Loucy (cell line): Measurements from ENCODE around the gene ATP5MC3.

Experiments
- H2AFZ ChIP-seq: fragments of 200-600 bp; sonication (generic); 2 replicates; pipeline ENCODE4 v1.6.0; 2016; ENCODE audit warnings: antibody characterized with exemption, mild to moderate bottlenecking, low read length, moderate library complexity
- H3F3A ChIP-seq: fragments of 200-600 bp; 2 replicates; pipeline ENCODE4 v1.6.0; 2016; ENCODE audit warnings: antibody characterized with exemption, low read depth, mild to moderate bottlenecking
- H3K27me3 ChIP-seq: fragments of 200-600 bp; sonication (generic); 2 replicates; pipeline ENCODE4 v1.6.1; 2014; ENCODE audit warnings: low read length, mild to moderate bottlenecking; ENCODE audit not compliant: insufficient read depth, poor library complexity, severe bottlenecking
- H3K36me3 ChIP-seq: fragments of 200-600 bp; sonication (generic); 2 replicates; pipeline ENCODE4 v1.6.1; 2016; ENCODE audit warnings: low read length; ENCODE audit not compliant: insufficient read depth
- H3K4me1 ChIP-seq: fragments of 200-600 bp; sonication (generic); 2 replicates; pipeline ENCODE4 v1.5.1; 2014; ENCODE audit warnings: low read length, mild to moderate bottlenecking; ENCODE audit not compliant: insufficient read depth, poor library complexity, severe bottlenecking
- H3K4me2 ChIP-seq: fragments of 200-600 bp; sonication (generic); 2 replicates; pipeline ENCODE4 v1.6.0; 2014; ENCODE audit warnings: antibody characterized with exemption, low read length, low read depth, mild to moderate bottlenecking; ENCODE audit not compliant: poor library complexity, severe bottlenecking
- H3K4me3 ChIP-seq: fragments of 200-600 bp; sonication (generic); 2 replicates; pipeline ENCODE4 v1.5.1; 2014; ENCODE audit warnings: low read length, mild to moderate bottlenecking, mixed read lengths; ENCODE audit not compliant: poor library complexity, severe bottlenecking
- H3K79me2 ChIP-seq: fragments of 200-600 bp; sonication (generic); 2 replicates; pipeline ENCODE4 v1.6.1; 2014; ENCODE audit warnings: low read length; ENCODE audit not compliant: insufficient read depth
- H3K9ac ChIP-seq: fragments of 200-600 bp; sonication (generic); 2 replicates; pipeline ENCODE4 v1.6.0; 2014; ENCODE audit warnings: mild to moderate bottlenecking, low read depth, low read length, moderate library complexity; ENCODE audit not compliant: poor library complexity, severe bottlenecking
- H3K9me2 ChIP-seq: fragments of 200-600 bp; sonication (generic); replicated peaks from 2 replicates; pipeline ENCODE4 v1.6.1; 2016; ENCODE audit warnings: low read depth, low read length, mixed read lengths
- H3K9me3 ChIP-seq: fragments of 200-600 bp; sonication (generic); 2 replicates; pipeline ENCODE4 v1.6.1; 2014; ENCODE audit warnings: mild to moderate bottlenecking, antibody characterized with exemption, low read length, low read depth; ENCODE audit not compliant: insufficient read depth
- H4K20me1 ChIP-seq: fragments of 200-600 bp; sonication (generic); 2 replicates; pipeline ENCODE4 v1.6.0; 2014; ENCODE audit warnings: antibody characterized with exemption, low read length, mild to moderate bottlenecking; ENCODE audit not compliant: insufficient read depth, poor library complexity, severe bottlenecking
- EZH2phosphoT487 ChIP-seq: fragments of 200-600 bp; IDR thresholded peaks from 2 replicates; pipeline ENCODE4 v1.6.1; 2018; ENCODE audit warnings: antibody characterized with exemption, mild to moderate bottlenecking, moderate library complexity, borderline replicate concordance
- TF ChIP-seq, protein P1 (sequence below): fragments of 200-600 bp; sonication (generic); conservative IDR thresholded peaks from 2 replicates; pipeline ENCODE4 v1.5.1; 2014; ENCODE audit warnings: mild to moderate bottlenecking, antibody characterized with exemption, low read length

The ATP5MC3 gene

DNA sequence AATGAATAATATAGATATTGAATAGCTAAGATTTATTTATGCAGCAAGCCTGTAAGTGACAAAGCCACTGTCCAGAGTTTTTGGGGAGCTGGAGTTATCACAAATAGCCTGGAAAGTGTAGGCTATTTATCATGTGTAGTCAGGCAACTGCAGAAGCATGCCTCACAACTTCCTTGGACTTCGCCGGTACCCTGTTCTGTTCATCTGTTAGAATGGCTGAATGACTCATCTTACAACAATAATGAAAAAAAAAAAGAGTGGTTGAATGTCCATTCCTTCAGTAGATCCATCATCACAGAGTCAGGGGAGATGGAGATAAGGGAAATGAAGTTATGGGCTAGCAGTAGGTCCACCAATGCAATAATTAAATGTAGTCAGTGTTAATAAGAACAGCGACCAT lies 24.0 kb upstream of the ATP5MC3 start:
- Histone ChIP-seq H3K9me2 (no peaks in the 10 kb centered on the region), H3K79me2 (no peaks in the 10 kb centered on the region), H2AFZ (no peak overlapping the region), H4K20me1 (no peaks in the 10 kb centered on the region), H3K36me3 (no peaks in the 10 kb centered on the region), H3K4me3 (no peak overlapping the region), H3K9ac (no peak overlapping the region), H3K27me3 (no peaks in the 10 kb centered on the region), H3F3A (no peaks in the 10 kb centered on the region), H3K4me2 (no peak overlapping the region), H3K4me1 (peaks cover 13% of the 10 kb centered on the region), H3K9me3 (no peaks in the 10 kb centered on the region; the same call in 1 of the 2 replicates)
- TF ChIP-seq, protein P1, sequence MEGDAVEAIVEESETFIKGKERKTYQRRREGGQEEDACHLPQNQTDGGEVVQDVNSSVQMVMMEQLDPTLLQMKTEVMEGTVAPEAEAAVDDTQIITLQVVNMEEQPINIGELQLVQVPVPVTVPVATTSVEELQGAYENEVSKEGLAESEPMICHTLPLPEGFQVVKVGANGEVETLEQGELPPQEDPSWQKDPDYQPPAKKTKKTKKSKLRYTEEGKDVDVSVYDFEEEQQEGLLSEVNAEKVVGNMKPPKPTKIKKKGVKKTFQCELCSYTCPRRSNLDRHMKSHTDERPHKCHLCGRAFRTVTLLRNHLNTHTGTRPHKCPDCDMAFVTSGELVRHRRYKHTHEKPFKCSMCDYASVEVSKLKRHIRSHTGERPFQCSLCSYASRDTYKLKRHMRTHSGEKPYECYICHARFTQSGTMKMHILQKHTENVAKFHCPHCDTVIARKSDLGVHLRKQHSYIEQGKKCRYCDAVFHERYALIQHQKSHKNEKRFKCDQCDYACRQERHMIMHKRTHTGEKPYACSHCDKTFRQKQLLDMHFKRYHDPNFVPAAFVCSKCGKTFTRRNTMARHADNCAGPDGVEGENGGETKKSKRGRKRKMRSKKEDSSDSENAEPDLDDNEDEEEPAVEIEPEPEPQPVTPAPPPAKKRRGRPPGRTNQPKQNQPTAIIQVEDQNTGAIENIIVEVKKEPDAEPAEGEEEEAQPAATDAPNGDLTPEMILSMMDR: no peak
- no peak for TF ChIP-seq EZH2phosphoT487

GRCh38 chr2:175203621-175204496 lies 22.3 kb upstream of the ATP5MC3 start:
- no peaks in the 10 kb centered on the region for H3K27me3 ChIP-seq
- no peaks in the 10 kb centered on the region for H3K9me2 ChIP-seq
- H3K79me2 ChIP-seq: no peaks in the 10 kb centered on the region
- H3K4me2 ChIP-seq: no peak overlapping the region
- peak overlapping the region; percentile 86 for H2AFZ ChIP-seq
- H4K20me1 ChIP-seq: no peaks in the 10 kb centered on the region
- no peaks in the 10 kb centered on the region for H3K9me3 ChIP-seq
- peak overlapping the region; percentile 10 for H3K9ac ChIP-seq
- peaks cover 13% of the 10 kb centered on the region for H3K4me1 ChIP-seq
- H3F3A ChIP-seq: no peaks in the 10 kb centered on the region
- TF ChIP-seq, protein P1: peak; percentile 82
- TF ChIP-seq EZH2phosphoT487: no peak
- H3K36me3 ChIP-seq: no peaks in the 10 kb centered on the region
- no peak overlapping the region for H3K4me3 ChIP-seq

GRCh38 chr2:175195012-175195411 lies 13.5 kb upstream of the ATP5MC3 start:
- Histone ChIP-seq H3K9me3 (no peaks in the 10 kb centered on the region), H3K9me2 (no peaks in the 10 kb centered on the region), H3K9ac (no peak overlapping the region), H3F3A (no peaks in the 10 kb centered on the region), H2AFZ (0 out of 2 replicates have a peak overlapping the region, but pooled peaks have one; percentile 2), H3K4me3 (no peak overlapping the region), H3K79me2 (no peaks in the 10 kb centered on the region), H4K20me1 (no peaks in the 10 kb centered on the region), H3K4me1 (no peaks in the 10 kb centered on the region), H3K4me2 (no peak overlapping the region), H3K27me3 (no peaks in the 10 kb centered on the region), H3K36me3 (no peaks in the 10 kb centered on the region)
- TF ChIP-seq EZH2phosphoT487: no peak
- TF ChIP-seq, protein P1: no peak
